ENCODE results near the gene EPB41L4B.

DNA sequence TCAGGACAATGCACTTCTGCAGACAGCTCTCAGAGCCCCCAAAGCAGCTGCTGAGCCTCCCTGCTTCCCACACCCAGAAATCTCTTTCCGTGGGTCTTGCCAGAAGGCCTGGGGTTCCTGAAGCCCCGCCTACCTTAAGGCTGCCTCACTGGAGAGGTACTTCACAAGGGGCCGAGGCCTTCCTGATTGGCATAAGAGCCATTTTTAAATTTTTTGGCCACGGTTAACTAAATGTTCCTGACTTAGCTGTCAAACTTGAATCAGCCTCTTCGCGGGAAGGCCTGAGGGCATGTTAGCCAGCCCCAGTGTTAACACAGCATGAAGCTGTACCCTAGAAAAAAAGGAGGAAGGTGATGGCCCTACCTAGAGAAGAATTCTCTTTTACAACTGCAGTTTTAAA, 20.7 kb upstream of the EPB41L4B start:
- TF ChIP-seq POLR2A (IDR thresholded peaks at IDR 0.05; ENCODE audit: extremely low read depth, insufficient read length), result no peak
- TF ChIP-seq, protein P1, sequence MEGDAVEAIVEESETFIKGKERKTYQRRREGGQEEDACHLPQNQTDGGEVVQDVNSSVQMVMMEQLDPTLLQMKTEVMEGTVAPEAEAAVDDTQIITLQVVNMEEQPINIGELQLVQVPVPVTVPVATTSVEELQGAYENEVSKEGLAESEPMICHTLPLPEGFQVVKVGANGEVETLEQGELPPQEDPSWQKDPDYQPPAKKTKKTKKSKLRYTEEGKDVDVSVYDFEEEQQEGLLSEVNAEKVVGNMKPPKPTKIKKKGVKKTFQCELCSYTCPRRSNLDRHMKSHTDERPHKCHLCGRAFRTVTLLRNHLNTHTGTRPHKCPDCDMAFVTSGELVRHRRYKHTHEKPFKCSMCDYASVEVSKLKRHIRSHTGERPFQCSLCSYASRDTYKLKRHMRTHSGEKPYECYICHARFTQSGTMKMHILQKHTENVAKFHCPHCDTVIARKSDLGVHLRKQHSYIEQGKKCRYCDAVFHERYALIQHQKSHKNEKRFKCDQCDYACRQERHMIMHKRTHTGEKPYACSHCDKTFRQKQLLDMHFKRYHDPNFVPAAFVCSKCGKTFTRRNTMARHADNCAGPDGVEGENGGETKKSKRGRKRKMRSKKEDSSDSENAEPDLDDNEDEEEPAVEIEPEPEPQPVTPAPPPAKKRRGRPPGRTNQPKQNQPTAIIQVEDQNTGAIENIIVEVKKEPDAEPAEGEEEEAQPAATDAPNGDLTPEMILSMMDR (IDR thresholded peaks at IDR 0.05; ENCODE audit: low read depth, low read length), result no peak

All from NB4 (cell line).